NCI-H748 (cell line): ENCODE measurements around the gene SNX10.

ENCODE experiments used
- DNase-seq: peaks from one replicate; lab custom pipeline; 2025; ENCODE audit not compliant: unreplicated experiment; lab: John Stamatoyannopoulos, UW

Gene SNX10

DNA sequence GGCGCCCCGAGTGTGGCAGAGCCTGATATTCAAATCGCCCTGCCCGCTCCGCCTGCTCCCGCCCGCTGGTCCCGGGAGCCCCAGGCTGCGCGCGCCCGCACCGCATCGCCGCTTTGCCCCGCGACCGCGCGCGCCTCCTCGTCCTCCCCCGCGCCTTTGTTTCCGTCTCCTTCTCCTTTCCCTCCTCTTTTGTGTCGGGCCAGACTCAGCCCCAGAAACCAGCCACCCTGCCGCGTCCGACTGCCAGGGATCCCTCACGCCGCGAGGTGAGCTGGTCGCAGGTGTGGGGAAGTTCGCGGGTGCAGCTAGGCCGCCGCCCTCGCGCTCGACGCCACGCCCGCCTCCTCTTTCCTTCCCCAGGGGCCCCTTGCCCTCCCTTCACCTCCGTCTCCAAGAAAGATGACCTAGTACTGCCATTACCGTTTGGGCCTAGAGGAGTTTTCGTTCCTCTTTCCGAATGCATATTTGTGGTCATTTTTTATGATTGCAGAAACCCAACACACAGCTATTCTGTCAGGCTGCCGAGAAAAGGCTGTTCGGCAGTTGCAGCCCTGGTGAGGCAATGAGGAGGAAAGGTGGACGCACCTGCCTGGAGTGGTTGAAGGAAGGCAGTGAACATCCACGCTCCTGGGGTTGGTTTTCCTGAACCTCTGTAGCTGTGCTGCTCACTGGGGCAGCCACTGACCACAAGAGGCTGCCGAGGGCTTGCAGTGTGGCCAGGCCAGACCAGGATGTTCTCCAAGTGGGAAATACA lies 107.3 kb downstream of the SNX10 start:
- peak; percentile 85 for DNase-seq

DNA sequence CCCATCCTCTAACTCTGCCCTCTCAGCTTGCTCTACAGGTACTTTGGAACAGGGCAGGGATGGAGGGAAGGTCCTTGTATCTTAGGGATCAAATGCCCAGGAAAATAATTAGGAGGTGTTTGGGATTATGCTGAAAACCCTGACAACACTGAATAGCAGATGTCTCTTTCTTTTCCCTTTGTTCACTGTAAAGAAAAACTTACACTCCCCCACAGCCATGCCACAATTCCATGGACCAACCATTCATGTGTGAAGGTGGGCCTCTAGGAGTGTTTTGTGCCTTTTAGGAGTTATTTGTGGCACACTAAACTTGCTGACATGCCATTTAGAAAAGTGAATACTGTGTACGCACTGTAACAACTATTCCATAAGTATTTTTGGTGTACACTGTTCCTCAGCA lies 108.1 kb downstream of the SNX10 start:
- peak; percentile 39 for DNase-seq

DNA sequence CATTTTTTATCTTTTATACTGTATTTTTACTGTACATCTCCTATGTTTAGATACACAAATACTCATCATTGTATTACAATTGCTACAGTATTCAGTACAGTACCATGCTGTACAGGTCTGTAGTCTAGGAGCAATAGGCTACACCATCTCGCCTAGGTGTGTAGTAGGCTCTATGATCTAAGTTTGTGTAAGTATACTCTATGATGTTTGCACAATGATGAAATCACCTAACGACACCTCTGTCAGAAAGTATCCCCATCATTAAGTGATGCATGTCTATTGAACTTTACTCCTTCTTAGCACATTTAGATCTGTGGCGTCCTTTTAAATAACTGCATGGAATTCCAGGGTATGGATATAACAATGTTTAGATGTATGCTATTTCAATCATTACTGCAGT lies 112.0 kb downstream of the SNX10 start:
- DNase-seq, result no peak

DNA sequence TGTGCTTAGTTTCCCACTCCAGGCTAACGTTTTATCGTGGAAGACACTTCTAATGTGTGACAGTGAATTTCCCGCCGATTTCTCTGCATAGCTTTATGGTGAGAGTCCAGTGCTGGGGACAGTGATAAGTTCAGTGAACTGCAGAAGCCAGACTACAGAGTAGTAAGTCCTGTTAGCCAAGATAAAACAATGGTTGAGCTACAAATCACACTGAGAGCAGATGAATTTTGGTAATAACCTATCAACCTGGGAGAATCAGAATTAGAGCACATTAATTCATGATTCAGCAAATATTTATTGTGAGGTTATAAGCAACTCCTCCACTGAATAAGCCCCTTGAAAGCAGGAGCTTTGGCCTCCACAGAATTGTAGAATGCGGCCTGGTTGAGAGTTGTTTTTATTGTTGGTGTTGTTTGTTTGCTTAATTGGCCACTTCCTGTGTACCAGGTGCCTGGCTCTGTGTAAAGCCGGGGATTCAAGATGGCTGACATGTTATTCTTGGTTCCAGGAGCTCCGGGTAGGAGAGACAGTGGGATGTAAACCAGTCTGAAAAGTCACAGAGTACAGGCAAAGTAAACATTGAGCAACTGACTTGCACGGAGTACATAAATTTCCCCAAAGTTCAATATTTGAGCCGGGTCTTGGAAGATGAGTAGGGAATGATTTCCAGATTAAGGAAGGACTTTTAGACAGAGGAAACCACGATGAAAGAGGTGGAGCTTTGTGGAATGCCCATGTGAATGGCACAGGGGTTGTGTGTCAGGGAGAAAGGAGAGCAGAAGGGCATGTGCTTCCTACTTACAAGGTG lies 112.7 kb downstream of the SNX10 start:
- peak; percentile 45 for DNase-seq

DNA sequence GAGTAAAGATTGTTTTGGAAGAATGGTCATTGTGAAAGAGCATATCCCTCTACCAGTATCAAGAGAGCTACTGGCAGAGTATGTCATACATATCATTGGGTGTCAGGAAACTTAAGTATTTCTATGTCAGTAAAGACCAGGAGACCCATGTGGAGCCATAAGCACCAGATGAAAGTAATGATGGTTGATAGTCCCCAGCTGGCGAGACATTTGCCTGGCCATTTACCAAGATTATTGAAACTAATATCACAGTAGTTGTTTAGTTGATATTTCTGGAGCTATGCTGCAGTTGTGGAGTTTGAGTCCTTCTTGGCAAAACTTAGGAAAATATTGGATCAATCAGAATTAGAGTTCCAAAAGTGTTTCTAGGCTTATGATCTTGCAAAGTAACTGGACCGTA lies 114.8 kb downstream of the SNX10 start:
- DNase-seq, result no peak

GRCh38 chr7:26409661-26410547 lies 118.2 kb downstream of the SNX10 start:
- DNase-seq, result peak; percentile 79

GRCh38 chr7:26413007-26413691 lies 121.5 kb downstream of the SNX10 start:
- peak; percentile 99 for DNase-seq

GRCh38 chr7:26416004-26416403 lies 124.3 kb downstream of the SNX10 start:
- no peak for DNase-seq

DNA sequence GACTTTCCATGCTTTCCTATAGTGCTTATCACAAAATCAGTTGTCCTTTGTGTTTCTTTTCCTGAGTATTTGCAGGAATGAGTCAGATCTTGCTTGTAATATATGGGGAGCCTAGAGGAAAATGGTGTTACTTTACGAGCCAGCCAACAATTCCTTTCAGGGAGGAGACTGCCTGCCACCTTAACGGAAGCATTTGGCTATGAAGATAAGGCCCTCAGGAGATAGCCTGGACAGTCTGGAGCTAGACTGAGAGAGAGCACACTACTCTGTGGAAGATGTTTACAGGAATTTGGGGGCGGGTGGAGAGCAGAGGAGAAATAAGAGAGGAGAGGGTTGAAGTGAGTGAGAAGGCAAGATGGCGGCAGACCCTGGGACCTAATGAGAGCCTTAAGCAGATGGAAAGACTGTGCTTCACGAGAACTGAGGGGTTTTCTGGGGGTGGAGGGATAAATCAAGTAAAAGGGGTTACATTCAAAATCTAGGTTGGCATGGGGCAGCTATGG lies 126.3 kb downstream of the SNX10 start:
- DNase-seq, result no peak

DNA sequence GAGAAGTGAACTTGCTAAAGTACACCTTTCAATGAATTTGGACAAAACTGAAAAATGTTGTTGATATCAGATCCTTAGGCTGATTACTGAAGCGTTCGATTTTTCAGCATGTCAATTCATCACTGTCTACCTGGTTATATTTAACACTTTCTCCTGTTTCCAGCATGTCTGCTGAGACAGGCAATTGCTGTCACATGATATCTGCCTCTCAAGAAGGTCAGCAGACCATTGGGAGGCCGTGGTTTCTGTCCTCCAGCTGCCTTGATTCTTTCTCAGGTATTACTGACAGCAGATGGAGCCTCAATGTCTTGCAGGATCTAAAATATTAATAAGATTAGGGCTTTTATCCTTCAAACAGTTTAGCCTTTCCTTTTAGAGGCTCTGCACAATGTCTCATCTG lies 127.5 kb downstream of the SNX10 start:
- DNase-seq, result no peak

- DNase-seq, result no peak
Measured at GRCh38 chr7:26420422-26421019, 128.9 kb downstream of the SNX10 start.

DNA sequence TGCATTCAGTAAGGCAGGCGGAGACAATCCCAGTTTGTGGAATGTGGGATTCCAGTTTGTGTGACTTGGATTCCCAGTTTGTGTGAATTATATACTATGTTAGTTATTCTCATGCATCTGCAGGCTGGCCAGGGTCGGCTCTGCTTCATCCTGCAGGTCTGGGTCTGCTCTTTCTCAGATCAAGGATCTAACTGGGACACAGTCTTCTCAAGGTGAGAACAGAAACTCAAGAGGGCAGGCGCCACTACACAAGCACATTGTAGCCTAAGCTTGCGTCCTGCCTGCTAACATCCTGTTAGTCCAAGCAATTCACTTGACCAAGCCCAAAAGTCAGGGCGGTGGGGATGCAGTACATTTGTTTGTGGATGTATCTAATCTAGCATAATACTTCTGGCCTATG lies 131.1 kb downstream of the SNX10 start:
- DNase-seq, result no peak

GRCh38 chr7:26423436-26423835 lies 131.8 kb downstream of the SNX10 start:
- no peak for DNase-seq
